Measurements from ENCODE around the gene AAMDC.
"Not testable (repeated sequence)": the region's sequence is repeated elsewhere in the genome, so short reads cannot be mapped to it uniquely, and the experiment has no call there.

Gene AAMDC

GRCh38 chr11:77821349-77821851 lies 456 bp downstream of the AAMDC start:
- peak in 1 of 3 experiments; percentile 4 for DNase-seq (ENCODE audit: low read depth in 3 of 3)

DNA sequence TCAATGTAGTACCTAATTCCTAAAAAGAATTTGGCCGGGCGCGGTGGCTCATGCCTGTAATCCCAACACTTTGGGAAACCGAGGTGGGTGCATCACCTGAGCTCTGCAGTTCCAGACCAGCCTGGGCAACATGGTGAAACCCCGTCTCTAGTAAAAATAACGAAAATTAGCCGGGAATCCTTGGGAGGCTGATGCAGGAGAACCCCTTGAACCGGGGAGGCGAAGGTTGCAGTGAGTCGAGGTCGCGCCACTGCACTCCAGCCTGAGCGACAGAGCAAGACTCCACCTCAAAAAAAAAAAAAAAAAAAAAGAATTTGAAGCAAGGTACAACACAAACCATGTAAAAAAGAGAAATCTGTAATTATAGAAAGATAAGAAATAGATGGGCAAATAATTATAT lies 1.2 kb downstream of the AAMDC start:
- DNase-seq (ENCODE audit: low read depth in 3 of 3) = not testable (repeated sequence)

DNA sequence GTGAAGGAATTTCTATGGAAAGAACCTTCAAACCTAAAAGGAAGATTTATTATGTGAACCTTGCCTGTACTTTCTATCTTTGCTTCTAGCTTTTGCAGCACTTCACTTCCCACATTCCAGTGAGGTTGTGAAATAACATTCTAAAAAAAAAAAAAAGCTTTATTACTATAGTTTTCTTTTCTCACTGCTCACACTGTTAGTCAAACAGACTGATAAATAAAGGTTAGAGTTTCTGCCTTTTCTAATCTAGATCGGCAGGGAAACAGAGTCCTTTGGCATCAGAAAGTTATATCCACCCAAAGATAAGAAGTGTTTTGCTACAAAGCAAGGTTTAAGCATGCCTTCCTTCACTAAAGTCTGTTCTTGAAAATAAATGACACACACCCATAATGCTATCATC lies 2.8 kb downstream of the AAMDC start:
- DNase-seq (ENCODE audit: low read depth in 3 of 3) = no peak

- no peak for DNase-seq (ENCODE audit: low read depth in 3 of 3)
Observed at GRCh38 chr11:77828926-77829325, 8.0 kb downstream of the AAMDC start.

GRCh38 chr11:77833302-77833701 lies 12.4 kb downstream of the AAMDC start:
- DNase-seq (ENCODE audit: low read depth in 3 of 3) = no peak

DNA sequence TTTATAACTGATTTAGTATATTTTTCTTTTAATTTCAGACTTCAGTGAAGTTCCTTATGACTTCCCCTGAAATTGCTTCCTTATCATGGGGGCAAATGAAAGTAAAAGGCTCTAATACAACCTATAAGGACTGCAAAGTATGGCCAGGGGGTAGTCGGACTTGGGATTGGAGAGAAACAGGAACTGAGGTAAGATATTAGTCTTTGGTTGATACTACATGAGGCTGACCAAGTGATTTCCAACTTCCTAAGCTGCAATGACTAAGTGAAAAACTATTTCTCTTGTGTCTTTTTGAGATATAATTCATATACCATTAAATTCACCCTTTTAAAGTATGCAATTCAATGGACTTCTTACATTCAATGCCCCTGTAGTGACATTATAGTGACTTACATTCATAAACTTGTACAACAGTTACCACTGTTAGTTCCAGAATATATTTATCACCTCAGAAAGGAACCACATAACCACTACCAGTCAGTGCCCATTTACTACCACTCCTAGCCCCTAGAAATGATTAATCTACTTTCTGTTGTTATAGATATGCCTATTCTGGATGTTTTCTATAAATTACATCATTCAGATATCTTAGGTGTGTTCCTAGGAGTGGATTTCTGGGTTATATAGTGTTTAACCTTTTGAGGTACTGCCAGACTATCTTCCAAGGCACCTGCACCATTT lies 21.6 kb downstream of the AAMDC start:
- no peak for DNase-seq (ENCODE audit: low read depth in 3 of 3)

DNA sequence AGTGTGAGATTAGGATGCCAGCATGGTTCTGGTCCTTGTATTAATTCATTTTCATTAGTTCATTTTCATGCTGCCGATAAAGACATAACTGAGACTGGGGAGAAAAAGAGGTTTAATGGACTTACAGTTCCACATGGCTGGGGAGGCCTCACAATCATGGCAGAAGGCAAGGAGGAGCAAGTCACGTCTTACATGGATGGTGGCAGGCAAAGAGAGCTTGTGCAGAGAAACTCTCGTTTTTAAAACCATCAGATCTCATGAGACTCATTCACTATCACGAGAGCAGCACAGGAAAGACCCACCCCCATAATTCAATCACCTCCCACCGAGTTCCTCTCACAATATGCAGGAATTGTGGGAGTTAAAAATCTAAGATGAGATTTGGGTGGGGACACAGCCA lies 22.8 kb downstream of the AAMDC start:
- not testable (repeated sequence) for DNase-seq (ENCODE audit: low read depth in 3 of 3)

GRCh38 chr11:77851503-77851902 lies 30.6 kb downstream of the AAMDC start:
- no peak for DNase-seq (ENCODE audit: low read depth in 3 of 3)

DNA sequence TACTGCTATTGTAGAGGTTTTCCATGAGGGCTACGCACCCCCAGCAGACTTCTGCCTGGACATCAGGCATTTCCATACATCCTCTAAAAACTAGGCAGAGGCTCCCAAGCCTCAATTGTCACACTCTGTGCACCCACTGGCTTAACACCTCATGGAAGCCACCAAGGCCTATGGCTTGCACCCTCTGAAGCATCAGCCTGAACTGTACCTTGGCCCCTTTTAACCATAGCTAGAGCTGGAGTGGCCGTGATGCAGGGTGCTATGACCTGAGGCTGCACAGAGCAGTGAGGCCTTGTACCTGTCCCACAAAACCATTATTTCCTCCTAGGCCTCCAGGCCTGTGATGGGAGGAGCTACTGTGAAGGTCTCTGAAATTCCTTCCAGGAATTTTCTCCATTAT lies 33.9 kb downstream of the AAMDC start:
- DNase-seq (ENCODE audit: low read depth in 3 of 3) = no peak

DNA sequence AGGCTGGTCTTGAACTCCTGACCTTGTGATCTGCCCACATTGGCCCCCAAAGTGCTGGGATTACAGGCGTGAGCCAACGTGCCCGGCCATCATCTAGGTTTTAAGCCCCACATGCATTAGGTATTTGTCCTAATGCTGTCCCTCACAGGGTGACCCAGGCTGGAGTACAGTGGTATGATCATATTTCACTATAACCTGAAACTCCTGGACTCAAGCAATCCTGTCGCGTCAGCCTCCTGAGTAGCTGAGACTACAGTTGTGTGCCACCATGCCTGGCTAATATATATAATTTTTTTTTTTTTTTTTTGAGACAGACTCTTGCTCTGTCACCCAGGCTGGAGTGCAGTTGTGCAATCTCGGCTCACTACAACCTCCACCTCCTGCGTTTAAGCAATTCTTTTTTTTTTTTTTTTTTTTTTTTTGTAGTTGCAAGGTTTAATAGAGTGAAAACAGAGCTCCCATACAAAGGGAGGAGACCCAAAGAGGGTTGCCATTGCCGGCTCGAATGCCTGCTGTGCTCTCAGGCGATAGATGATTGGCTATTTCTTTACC lies 37.0 kb downstream of the AAMDC start:
- not testable (repeated sequence) for DNase-seq (ENCODE audit: low read depth in 3 of 3)

- not testable (repeated sequence) for DNase-seq (ENCODE audit: low read depth in 3 of 3)
Observed at GRCh38 chr11:77861444-77861843, 40.5 kb downstream of the AAMDC start.

DNA sequence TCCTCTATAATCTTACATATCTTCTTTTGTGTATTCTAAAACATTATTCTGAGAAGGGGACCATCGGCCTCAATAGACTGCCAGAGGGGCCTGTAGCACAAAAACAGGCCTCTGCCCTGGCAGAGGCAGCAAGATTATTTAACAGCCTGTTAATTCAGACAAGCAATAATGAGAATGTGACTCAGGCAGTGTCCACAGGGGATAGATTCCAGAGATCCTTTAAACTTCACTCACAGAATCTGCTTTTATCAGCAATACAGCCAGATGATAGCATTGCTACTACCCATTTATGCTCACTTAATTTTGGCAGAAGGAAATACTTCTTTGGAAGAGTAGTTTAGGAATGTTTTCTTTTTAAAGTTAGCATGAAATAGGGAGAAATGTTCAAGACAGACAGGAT lies 44.9 kb downstream of the AAMDC start:
- DNase-seq (ENCODE audit: low read depth in 3 of 3) = no peak

DNA sequence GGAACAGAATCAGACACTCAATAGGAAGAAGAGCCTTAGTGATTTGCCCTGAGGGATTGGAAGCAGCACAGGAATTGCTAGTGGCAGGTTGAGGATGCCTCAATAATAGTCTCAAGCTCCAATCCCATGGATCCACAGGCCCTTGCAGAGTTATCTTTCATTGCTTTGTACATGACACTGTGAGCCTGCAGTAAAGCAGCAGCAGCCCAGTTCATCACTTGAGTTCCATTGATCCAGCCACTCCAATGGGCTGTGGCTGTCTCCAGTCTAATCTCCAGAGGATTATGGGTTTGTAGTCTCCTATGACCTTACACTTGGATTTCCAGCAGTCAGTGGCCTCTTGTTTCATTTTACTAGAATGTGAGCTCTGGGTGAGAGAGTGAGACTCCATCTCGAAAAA lies 45.4 kb downstream of the AAMDC start:
- no peak for DNase-seq (ENCODE audit: low read depth in 3 of 3)

GRCh38 chr11:77868744-77869143 lies 47.8 kb downstream of the AAMDC start:
- no peak for DNase-seq (ENCODE audit: low read depth in 3 of 3)

GRCh38 chr11:77871855-77872254 lies 50.9 kb downstream of the AAMDC start:
- no peak for DNase-seq (ENCODE audit: low read depth in 3 of 3)

DNA sequence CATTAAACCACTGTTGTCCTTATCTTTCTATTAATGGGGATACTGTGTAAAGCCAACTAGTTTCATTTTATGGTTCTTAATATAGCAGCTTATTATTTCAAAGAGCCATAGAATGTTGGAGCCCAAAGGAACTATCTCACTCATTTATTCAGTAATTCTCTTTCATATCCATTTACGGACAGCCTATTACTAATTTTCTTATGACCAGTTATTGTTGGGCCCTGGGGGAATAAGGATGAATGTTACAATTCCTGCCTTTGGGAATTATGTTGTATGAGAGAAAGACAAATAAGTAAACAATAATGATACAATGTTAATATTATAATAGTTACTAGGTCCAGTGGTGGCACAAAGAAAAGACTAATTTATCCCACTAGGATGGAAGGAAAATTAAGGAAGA lies 52.4 kb downstream of the AAMDC start:
- no peak for DNase-seq (ENCODE audit: low read depth in 3 of 3)

DNA sequence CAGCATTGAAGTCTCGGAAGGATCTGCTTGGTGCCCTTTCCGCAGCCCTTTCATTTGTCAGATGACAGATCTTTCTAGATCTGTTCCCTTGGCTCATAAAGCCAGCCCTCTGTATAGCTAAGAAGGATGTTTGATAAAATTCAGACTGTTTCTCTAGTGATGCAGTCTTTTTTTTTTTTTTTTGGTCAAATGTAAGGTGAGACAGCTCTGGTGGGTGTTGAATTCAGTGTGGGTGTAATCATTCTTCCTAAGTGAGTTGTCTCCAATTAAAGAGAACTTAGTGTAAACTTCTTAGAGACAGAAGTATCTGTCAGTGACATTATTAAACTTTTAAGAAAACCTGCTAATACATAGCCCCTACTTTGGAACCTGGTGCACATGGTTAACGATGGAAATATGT lies 53.3 kb downstream of the AAMDC start:
- no peak for DNase-seq (ENCODE audit: low read depth in 3 of 3)

DNA sequence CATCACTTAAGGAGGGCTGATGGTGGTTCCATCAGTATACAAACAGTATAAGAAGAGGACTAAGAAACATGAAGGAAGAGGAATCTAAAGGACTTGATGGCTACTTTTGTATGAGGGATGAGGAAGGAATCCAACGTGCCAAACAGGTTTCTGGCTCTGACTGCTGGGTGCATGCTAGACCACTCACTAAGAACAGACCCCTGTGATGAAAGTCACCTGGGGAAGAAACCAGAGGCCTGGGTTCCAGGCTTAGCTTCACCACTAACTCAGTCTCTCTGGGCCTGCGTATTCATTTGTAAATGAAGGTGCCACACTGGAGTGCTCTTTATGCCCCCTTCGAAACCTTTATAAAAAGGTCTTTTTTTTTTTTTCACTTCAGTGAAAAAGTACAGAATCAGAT lies 55.1 kb downstream of the AAMDC start:
- no peak for DNase-seq (ENCODE audit: low read depth in 3 of 3)

DNA sequence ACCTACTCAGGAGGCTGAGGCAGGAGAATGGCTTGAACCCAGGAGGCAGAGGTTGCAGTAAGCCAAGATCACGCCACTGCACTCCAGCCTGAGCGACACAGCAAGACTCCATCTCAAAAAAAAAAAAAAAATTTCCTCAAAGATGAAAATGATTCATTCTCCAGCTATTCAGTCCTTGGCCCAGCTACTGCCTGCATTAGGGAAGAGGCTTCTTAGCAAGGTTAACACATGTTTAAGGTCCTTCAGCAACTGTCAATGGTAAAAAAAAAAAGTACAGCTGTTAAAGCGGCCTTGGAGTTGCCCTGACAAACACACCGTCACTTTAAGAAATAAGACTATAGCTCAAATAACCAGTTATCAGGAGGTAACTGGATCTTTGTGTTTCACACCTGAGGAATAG lies 57.3 kb downstream of the AAMDC start:
- not testable (repeated sequence) for DNase-seq (ENCODE audit: low read depth in 3 of 3)

- no peak for DNase-seq (ENCODE audit: low read depth in 3 of 3)
Observed at GRCh38 chr11:77879218-77879617, 58.3 kb downstream of the AAMDC start.

GRCh38 chr11:77882396-77882795 lies 61.5 kb downstream of the AAMDC start:
- no peak for DNase-seq (ENCODE audit: low read depth in 3 of 3)

GRCh38 chr11:77883775-77884174 lies 62.8 kb downstream of the AAMDC start:
- DNase-seq (ENCODE audit: low read depth in 3 of 3) = no peak

- DNase-seq (ENCODE audit: low read depth in 3 of 3) = no peak
Observed at GRCh38 chr11:77884186-77884828, 63.4 kb downstream of the AAMDC start.

All from stimulated activated CD4-positive, alpha-beta T cell treated with anti-CD3 and anti-CD28 coated beads, TNF-alpha, amount 100 ng/mL, for 24 hours (primary cell).